HL-60 (cell line): ENCODE data around the gene PPP2R2D.

Experiments
- DNase-seq, 2 experiments: peaks; one replicate each; pipeline ENCODE4 v3.0.0-alpha.2; 2010 to 2020; ENCODE audit warnings: low read depth in 1 of 2, low spot score in 1 of 2
- H3K27ac ChIP-seq: fragments of 250-450 bp; sonication (Bioruptor Pico); replicated peaks from 2 replicates; pipeline ENCODE4 v1.5.1; 2020; ENCODE audit warnings: mild to moderate bottlenecking, moderate library complexity
- H3K27me3 ChIP-seq: fragments of 250-450 bp; sonication (Bioruptor Pico); 2 replicates; pipeline ENCODE4 v1.5.1; 2021; ENCODE audit warnings: mild to moderate bottlenecking, moderate library complexity; ENCODE audit not compliant: insufficient read depth, poor library complexity, severe bottlenecking
- H3K4me3 ChIP-seq: replicated peaks from 2 replicates; pipeline ENCODE4 v1.5.1; 2011; ENCODE audit warnings: mild to moderate bottlenecking, control low read depth, low read length; ENCODE audit not compliant: insufficient read depth
- GABPA ChIP-seq: IDR thresholded peaks from 2 replicates; pipeline ENCODE4 v1.6.1; 2012; ENCODE audit warnings: low read depth
- POLR2AphosphoS5 ChIP-seq: IDR thresholded peaks from 2 replicates; pipeline ENCODE4 v1.6.1; 2012; ENCODE audit warnings: low read depth
- SPI1 ChIP-seq: IDR thresholded peaks from 2 replicates; pipeline ENCODE4 v1.6.1; 2012; ENCODE audit warnings: low read depth, mild to moderate bottlenecking, borderline replicate concordance
- TF ChIP-seq, protein P1 (sequence below): IDR thresholded peaks from one replicate; pipeline ENCODE4 v1.5.1; 2011; ENCODE audit warnings: low read length, control low read depth, inconsistent platforms; ENCODE audit not compliant: insufficient read depth
- TF ChIP-seq, protein P2 (sequence below): IDR thresholded peaks from 2 replicates; pipeline ENCODE4 v1.6.1; 2012; ENCODE audit warnings: low read depth; ENCODE audit not compliant: insufficient replicate concordance

PPP2R2D gene

DNA sequence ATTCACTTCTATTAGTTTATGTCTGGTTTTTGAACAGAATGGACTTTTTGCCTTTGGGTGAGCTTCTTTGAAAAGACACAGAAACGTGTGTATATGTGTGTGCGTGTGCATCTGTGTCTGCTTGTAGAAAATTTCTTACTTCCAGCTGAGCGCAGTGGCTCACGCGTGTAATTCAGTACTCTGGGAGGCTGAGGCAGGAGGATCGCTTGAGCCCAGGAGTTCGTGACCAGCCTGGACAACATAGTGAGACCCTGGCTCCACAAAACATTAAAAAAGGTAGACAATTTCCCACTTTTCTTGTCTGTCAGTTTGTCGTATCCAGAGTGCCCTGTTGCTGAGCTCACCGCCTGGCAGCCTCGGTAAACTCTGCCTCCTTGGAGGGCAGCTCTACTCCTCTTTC lies 25.4 kb downstream of the PPP2R2D start:
- TF ChIP-seq, protein P1, sequence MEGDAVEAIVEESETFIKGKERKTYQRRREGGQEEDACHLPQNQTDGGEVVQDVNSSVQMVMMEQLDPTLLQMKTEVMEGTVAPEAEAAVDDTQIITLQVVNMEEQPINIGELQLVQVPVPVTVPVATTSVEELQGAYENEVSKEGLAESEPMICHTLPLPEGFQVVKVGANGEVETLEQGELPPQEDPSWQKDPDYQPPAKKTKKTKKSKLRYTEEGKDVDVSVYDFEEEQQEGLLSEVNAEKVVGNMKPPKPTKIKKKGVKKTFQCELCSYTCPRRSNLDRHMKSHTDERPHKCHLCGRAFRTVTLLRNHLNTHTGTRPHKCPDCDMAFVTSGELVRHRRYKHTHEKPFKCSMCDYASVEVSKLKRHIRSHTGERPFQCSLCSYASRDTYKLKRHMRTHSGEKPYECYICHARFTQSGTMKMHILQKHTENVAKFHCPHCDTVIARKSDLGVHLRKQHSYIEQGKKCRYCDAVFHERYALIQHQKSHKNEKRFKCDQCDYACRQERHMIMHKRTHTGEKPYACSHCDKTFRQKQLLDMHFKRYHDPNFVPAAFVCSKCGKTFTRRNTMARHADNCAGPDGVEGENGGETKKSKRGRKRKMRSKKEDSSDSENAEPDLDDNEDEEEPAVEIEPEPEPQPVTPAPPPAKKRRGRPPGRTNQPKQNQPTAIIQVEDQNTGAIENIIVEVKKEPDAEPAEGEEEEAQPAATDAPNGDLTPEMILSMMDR = no peak
- no peak for TF ChIP-seq SPI1
- TF ChIP-seq, protein P2, sequence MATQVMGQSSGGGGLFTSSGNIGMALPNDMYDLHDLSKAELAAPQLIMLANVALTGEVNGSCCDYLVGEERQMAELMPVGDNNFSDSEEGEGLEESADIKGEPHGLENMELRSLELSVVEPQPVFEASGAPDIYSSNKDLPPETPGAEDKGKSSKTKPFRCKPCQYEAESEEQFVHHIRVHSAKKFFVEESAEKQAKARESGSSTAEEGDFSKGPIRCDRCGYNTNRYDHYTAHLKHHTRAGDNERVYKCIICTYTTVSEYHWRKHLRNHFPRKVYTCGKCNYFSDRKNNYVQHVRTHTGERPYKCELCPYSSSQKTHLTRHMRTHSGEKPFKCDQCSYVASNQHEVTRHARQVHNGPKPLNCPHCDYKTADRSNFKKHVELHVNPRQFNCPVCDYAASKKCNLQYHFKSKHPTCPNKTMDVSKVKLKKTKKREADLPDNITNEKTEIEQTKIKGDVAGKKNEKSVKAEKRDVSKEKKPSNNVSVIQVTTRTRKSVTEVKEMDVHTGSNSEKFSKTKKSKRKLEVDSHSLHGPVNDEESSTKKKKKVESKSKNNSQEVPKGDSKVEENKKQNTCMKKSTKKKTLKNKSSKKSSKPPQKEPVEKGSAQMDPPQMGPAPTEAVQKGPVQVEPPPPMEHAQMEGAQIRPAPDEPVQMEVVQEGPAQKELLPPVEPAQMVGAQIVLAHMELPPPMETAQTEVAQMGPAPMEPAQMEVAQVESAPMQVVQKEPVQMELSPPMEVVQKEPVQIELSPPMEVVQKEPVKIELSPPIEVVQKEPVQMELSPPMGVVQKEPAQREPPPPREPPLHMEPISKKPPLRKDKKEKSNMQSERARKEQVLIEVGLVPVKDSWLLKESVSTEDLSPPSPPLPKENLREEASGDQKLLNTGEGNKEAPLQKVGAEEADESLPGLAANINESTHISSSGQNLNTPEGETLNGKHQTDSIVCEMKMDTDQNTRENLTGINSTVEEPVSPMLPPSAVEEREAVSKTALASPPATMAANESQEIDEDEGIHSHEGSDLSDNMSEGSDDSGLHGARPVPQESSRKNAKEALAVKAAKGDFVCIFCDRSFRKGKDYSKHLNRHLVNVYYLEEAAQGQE = no peak
- no peak for TF ChIP-seq GABPA
- no peak for TF ChIP-seq POLR2AphosphoS5
- no peaks in the 10 kb centered on the region for H3K27me3 ChIP-seq
- DNase-seq = no peak
- H3K27ac ChIP-seq = no peak overlapping the region
- no peak overlapping the region for H3K4me3 ChIP-seq

DNA sequence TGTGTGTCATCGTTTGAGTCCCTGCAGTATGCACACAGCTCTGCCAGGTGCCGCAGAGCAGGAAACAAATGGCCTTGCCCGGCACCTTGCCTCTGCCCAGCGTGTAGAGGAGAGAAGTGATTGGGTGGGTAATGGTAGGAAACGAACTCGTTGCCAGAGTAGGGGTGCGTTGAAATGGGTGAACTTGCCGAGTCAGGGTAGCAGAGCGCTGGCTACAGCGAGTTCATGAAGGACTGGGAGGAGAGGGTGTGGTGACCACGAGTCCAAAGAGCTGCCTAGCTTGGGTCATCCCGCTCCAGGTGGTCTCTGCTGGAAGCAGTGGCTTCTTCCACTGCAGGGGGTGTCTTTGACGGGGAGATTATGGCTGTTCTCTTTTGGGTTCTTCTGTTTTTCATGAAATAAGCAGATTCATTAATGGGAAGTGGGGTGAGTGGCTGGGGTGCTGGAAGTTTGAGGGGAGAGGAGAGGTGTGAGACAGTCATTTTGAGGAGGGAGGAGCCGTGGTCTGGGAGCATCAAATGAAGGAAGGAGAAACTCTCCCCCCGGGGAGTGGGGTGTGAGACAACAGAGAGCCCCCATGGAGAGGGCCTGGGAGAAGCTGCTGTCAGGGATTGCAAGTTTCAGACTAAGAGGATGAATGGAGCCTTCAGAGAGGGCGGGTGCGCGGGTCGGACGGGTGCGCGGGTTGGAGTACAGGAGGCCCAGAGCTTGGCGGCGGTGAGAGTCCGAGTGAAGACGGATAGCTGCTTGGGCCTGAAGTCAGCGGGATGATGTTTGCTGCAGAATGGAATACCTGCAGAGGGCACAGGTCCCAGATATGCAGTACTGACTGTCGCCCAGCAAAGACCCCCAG lies 26.2 kb downstream of the PPP2R2D start:
- TF ChIP-seq, protein P2 = no peak
- TF ChIP-seq, protein P1 = no peak
- TF ChIP-seq GABPA (no peak), SPI1 (no peak), POLR2AphosphoS5 (no peak)
- no peak for DNase-seq
- H3K4me3 ChIP-seq = no peak overlapping the region
- no peak overlapping the region for H3K27ac ChIP-seq
- no peaks in the 10 kb centered on the region for H3K27me3 ChIP-seq

DNA sequence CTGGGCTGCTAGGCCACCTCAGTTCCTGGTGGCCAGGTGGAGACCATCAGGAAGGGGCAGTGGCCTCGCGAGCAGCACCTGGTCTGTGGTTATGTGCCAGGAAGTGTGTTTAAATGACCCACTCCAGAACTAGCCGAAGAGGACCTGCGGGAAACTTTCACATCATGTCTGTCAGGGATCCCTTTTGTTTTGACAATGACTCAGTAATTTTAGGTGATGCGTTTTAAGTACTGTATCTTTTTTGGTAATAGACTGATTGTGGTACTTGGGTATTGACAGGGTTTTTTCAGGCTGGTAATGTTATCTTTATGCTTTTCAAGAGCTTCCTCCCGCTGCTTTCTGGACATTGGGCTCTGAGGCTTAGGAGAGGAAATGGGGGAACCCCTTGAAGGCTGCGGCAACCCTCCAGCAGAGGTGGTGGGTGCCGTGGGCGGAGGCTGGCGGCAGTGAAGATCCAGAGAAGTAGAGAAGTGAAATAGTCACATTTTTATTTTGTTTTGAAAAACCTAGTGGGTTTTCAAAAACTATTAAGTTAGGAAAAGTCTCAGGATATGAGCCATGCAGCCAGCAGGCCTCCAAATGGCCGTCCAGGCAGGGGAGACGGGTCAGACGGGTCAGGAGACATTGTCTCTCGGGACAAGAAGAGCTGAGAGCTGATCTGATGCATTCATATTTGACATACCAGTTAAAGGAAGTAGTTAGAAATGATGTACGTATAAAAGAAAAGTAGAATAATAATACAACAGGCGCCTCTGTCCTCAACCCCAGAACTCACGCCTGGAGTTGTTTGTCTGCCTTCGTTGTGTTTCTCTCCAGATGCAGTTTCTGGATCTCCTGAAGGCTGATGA lies 27.7 kb downstream of the PPP2R2D start:
- Histone ChIP-seq H3K4me3 (no peak overlapping the region), H3K27ac (peak overlapping the region; percentile 24; the same call in 1 of the 2 replicates)

More for the DNA sequence above, 27.7 kb downstream of the PPP2R2D start:
- no peaks in the 10 kb centered on the region for H3K27me3 ChIP-seq
- TF ChIP-seq GABPA = no peak
- TF ChIP-seq, protein P1 = no peak
- TF ChIP-seq SPI1 = no peak
- TF ChIP-seq, protein P2 = no peak
- no peak for TF ChIP-seq POLR2AphosphoS5
- no peak for DNase-seq
